Hepatocyte (in vitro differentiated cells): Measurements from ENCODE around the gene HDAC8. TPM values are rescaled to one million over a fixed set of nuclear protein-coding genes. Genes with fewer than 3 reads are reported as not detected.

ENCODE experiments used
- DNase-seq: peaks from one replicate; pipeline ENCODE4 v3.0.0-alpha.2; 2016; ENCODE audit warnings: low spot score
- H2AFZ ChIP-seq: fragments of 200-600 bp; sonication (generic); 2 replicates; pipeline ENCODE4 v1.6.0; 2016; ENCODE audit warnings: antibody characterized with exemption, mild to moderate bottlenecking
- H3K27ac ChIP-seq: fragments of 200-600 bp; sonication (generic); 2 replicates; pipeline ENCODE4 v1.5.1; 2016; ENCODE audit warnings: mild to moderate bottlenecking
- H3K27me3 ChIP-seq: fragments of 200-600 bp; sonication (generic); 2 replicates; pipeline ENCODE4 v1.6.1; 2016
- H3K36me3 ChIP-seq: fragments of 200-600 bp; sonication (generic); replicated peaks from 2 replicates; pipeline ENCODE4 v1.5.1; 2016; ENCODE audit warnings: low read depth; ENCODE audit not compliant: insufficient read depth
- H3K4me1 ChIP-seq: fragments of 200-600 bp; sonication (generic); 2 replicates; pipeline ENCODE4 v1.5.1; 2016; ENCODE audit warnings: mild to moderate bottlenecking, moderate library complexity; ENCODE audit not compliant: insufficient read depth
- H3K4me2 ChIP-seq: fragments of 200-600 bp; sonication (generic); 2 replicates; pipeline ENCODE4 v1.6.0; 2016
- H3K4me3 ChIP-seq: fragments of 200-600 bp; sonication (generic); 2 replicates; pipeline ENCODE4 v1.5.1; 2016; ENCODE audit warnings: mild to moderate bottlenecking
- H3K79me2 ChIP-seq: fragments of 200-600 bp; sonication (generic); 2 replicates; pipeline ENCODE4 v1.6.0; 2017; ENCODE audit warnings: mild to moderate bottlenecking
- H3K9me2 ChIP-seq: fragments of 200-600 bp; sonication (generic); replicated peaks from 2 replicates; pipeline ENCODE4 v1.6.0; 2017; ENCODE audit warnings: mild to moderate bottlenecking; ENCODE audit not compliant: insufficient read depth
- H3K9me3 ChIP-seq: fragments of 200-600 bp; sonication (generic); 2 replicates; pipeline ENCODE4 v1.5.1; 2016; ENCODE audit warnings: low read depth, mild to moderate bottlenecking
- H4K20me1 ChIP-seq: fragments of 200-600 bp; sonication (generic); 2 replicates; pipeline ENCODE4 v1.6.0; 2016; ENCODE audit warnings: mild to moderate bottlenecking; ENCODE audit not compliant: insufficient read depth, poor library complexity, severe bottlenecking
- CTCF ChIP-seq: fragments of 200-600 bp; sonication (generic); IDR thresholded peaks from 2 replicates; pipeline ENCODE4 v1.5.1; 2016; ENCODE audit warnings: antibody characterized with exemption, mild to moderate bottlenecking; ENCODE audit not compliant: poor library complexity
- EZH2 ChIP-seq: fragments of 200-600 bp; sonication (generic); IDR thresholded peaks from 2 replicates; pipeline ENCODE4 v1.6.1; 2016; ENCODE audit warnings: antibody characterized with exemption, mild to moderate bottlenecking, borderline replicate concordance
- EZH2phosphoT487 ChIP-seq: fragments of 200-600 bp; sonication (generic); IDR thresholded peaks from one replicate; pipeline ENCODE4 v1.6.1; 2018; ENCODE audit warnings: antibody characterized with exemption, mild to moderate bottlenecking, low read depth, moderate library complexity; ENCODE audit not compliant: unreplicated experiment, severe bottlenecking
- WGBS: methylation state at CpG from one replicate; pipeline ENCODE4 v1.1.6; 2016; ENCODE audit warnings: low lambda C conversion rate; ENCODE audit errors: missing lambda C conversion rate; 5-methylcytosine and 5-hydroxymethylcytosine counted together
- polyA plus RNA-seq: library from polyadenylated mRNA; unstranded; fragments of >200 nt; fragmentation: Nextera tagmentation; extraction: Ambion mirVana; gene quantifications from 2 replicates; pipeline ENCODE4 v1.2.1, GENCODE V29; 2016
- total RNA-seq: library from RNA; depleted of rRNA; stranded (reverse); fragments of >200 nt; gene quantifications from 2 replicates; pipeline ENCODE4 v1.2.3, GENCODE V29; 2014

The HDAC8 gene
- total and polyA plus RNA-seq, 2 experiments from 2014 or later = 29.4 to 29.5 TPM

- Histone ChIP-seq H3K9me2 (no peaks in the 10 kb centered on the region), H3K36me3 (no peaks in the 10 kb centered on the region), H4K20me1 (no peaks in the 10 kb centered on the region), H2AFZ (no peak overlapping the region), H3K9me3 (no peaks in the 10 kb centered on the region), H3K4me1 (peaks cover 5% of the 10 kb centered on the region), H3K27ac (no peak overlapping the region), H3K4me2 (no peak overlapping the region), H3K4me3 (no peak overlapping the region), H3K27me3 (no peaks in the 10 kb centered on the region), H3K79me2 (no peaks in the 10 kb centered on the region)
- WGBS = 60% methylated on average over 4 of the region's 4 CpGs
- DNase-seq = peak; percentile 18
- TF ChIP-seq EZH2 = no peak
- no peak for TF ChIP-seq CTCF
- TF ChIP-seq EZH2phosphoT487 = no peak
Observed at GRCh38 chrX:72477781-72478181, 94.9 kb downstream of the HDAC8 start.

GRCh38 chrX:72477376-72477775 lies 95.3 kb downstream of the HDAC8 start:
- Histone ChIP-seq H3K27me3 (no peaks in the 10 kb centered on the region), H3K36me3 (no peaks in the 10 kb centered on the region), H4K20me1 (no peaks in the 10 kb centered on the region), H3K9me2 (no peaks in the 10 kb centered on the region), H3K9me3 (no peaks in the 10 kb centered on the region), H3K4me1 (peaks cover 5% of the 10 kb centered on the region), H3K79me2 (no peaks in the 10 kb centered on the region), H3K4me2 (no peak overlapping the region), H3K27ac (no peak overlapping the region), H3K4me3 (no peak overlapping the region), H2AFZ (no peak overlapping the region)
- 44% methylated on average over 2 of the region's 2 CpGs for WGBS
- DNase-seq = no peak
- TF ChIP-seq CTCF (no peak), EZH2 (no peak), EZH2phosphoT487 (no peak)

GRCh38 chrX:72475952-72476668 lies 96.5 kb downstream of the HDAC8 start:
- WGBS = 75% methylated on average over 6 of the region's 6 CpGs
- no peaks in the 10 kb centered on the region for H3K36me3 ChIP-seq
- no peak overlapping the region for H2AFZ ChIP-seq
- H3K9me2 ChIP-seq = no peaks in the 10 kb centered on the region
- no peaks in the 10 kb centered on the region for H3K79me2 ChIP-seq
- H3K4me2 ChIP-seq = no peak overlapping the region
- TF ChIP-seq EZH2phosphoT487 (no peak), EZH2 (no peak)
- no peak for DNase-seq
- H4K20me1 ChIP-seq = no peaks in the 10 kb centered on the region
- H3K4me1 ChIP-seq = peaks cover 5% of the 10 kb centered on the region
- H3K27me3 ChIP-seq = no peaks in the 10 kb centered on the region
- H3K9me3 ChIP-seq = no peaks in the 10 kb centered on the region
- no peak overlapping the region for H3K4me3 ChIP-seq
- H3K27ac ChIP-seq = no peak overlapping the region

- Histone ChIP-seq H4K20me1 (no peaks in the 10 kb centered on the region), H3K9me2 (no peaks in the 10 kb centered on the region), H3K79me2 (no peaks in the 10 kb centered on the region), H3K4me3 (no peak overlapping the region), H3K9me3 (no peaks in the 10 kb centered on the region), H3K36me3 (no peaks in the 10 kb centered on the region), H2AFZ (no peak overlapping the region), H3K27ac (no peak overlapping the region), H3K27me3 (no peaks in the 10 kb centered on the region), H3K4me2 (no peak overlapping the region), H3K4me1 (peaks cover 5% of the 10 kb centered on the region)
- WGBS = 88% methylated on average over 1 of the region's 1 CpG
- no peak for DNase-seq
- TF ChIP-seq EZH2phosphoT487 = no peak
- TF ChIP-seq CTCF = no peak
- no peak for TF ChIP-seq EZH2
Observed at GRCh38 chrX:72475338-72475737, 97.3 kb downstream of the HDAC8 start.
